Naive B cell (primary cell): ENCODE results near the gene ATG14. TPM values are rescaled to one million over a fixed set of nuclear protein-coding genes. Genes with fewer than 3 reads are reported as not detected.
"Not testable (repeated sequence)": the region's sequence is repeated elsewhere in the genome, so short reads cannot be mapped to it uniquely, and the experiment has no call there.

Experiments
- ATAC-seq, 2 donors: fragments of 150-1000 bp; cut with Tn5 transposase; 2 replicates each; pipeline ENCODE4 v1.10.0; 2021; ENCODE audit warnings: low read depth in 2 of 2, mild to moderate bottlenecking in 2 of 2, moderate library complexity in 2 of 2
- DNase-seq: peaks from one replicate; pipeline ENCODE4 v3.0.0; 2022
- H3K27ac Mint-ChIP-seq, 6 donors: one replicate each; pipeline ENCODE4 v1.8.0; 2020 to 2022; ENCODE audit warnings: mild to moderate bottlenecking in 6 of 6, mixed read lengths in 6 of 6, moderate library complexity in 5 of 6, inconsistent platforms in 2 of 6
- H3K27me3 Mint-ChIP-seq, 3 donors: one replicate each; pipeline ENCODE4 v1.8.0; 2021 to 2022; ENCODE audit warnings: mixed read lengths in 3 of 3, mild to moderate bottlenecking in 1 of 3
- H3K36me3 Mint-ChIP-seq, 2 donors: one replicate each; pipeline ENCODE4 v1.8.0; 2020 to 2022; ENCODE audit warnings: mixed read lengths in 2 of 2, inconsistent platforms in 1 of 2, mild to moderate bottlenecking in 1 of 2
- H3K4me1 Mint-ChIP-seq, 3 donors: one replicate each; pipeline ENCODE4 v1.8.0; 2020 to 2022; ENCODE audit warnings: mixed read lengths in 3 of 3, inconsistent platforms in 1 of 3, mild to moderate bottlenecking in 1 of 3, moderate library complexity in 1 of 3
- H3K4me3 Mint-ChIP-seq, 8 donors: one replicate each; pipeline ENCODE4 v1.8.0; 2020 to 2022; ENCODE audit warnings: mild to moderate bottlenecking in 8 of 8, mixed read lengths in 8 of 8, moderate library complexity in 8 of 8, inconsistent platforms in 2 of 8
- H3K9me3 Mint-ChIP-seq, 7 donors: one replicate each; pipeline ENCODE4 v1.8.0; 2020 to 2022; ENCODE audit warnings: mixed read lengths in 7 of 7, mild to moderate bottlenecking in 5 of 7, inconsistent platforms in 2 of 7, moderate library complexity in 1 of 7
- polyA plus RNA-seq, 6 donors: library from polyadenylated mRNA; unstranded; fragments of 300-500 nt; fragmentation: Illumina TruSeq; gene quantifications; one replicate each; pipeline ENCODE4 v1.2.3, GENCODE V29; 2021; ENCODE audit warnings: low read depth in 6 of 6

The ATG14 gene
- polyA plus RNA-seq, 6 donors from 2014 or later: 2.0 to 5.1 (median 4.4) TPM

- Mint-ChIP-seq H3K4me3 (peak overlapping the region in 3 of 8 donors; percentile 36 to 59 (median 58)), H3K9me3 (no peaks in the 10 kb centered on the region), H3K27me3 (no peaks in the 10 kb centered on the region), H3K36me3 (peaks cover 9 to 13% of the 10 kb centered on the region in 2 donors), H3K27ac (peak overlapping the region in 4 of 6 donors; percentile 52 to 86 (median 72)), H3K4me1 (peaks cover 29 to 42% (median 31%) of the 10 kb centered on the region in 3 donors)
- ATAC-seq (peak; percentile 67 to 71), DNase-seq (no peak)
Measured at GRCh38 chr14:55349565-55349964, 62.1 kb downstream of the ATG14 start.

DNA sequence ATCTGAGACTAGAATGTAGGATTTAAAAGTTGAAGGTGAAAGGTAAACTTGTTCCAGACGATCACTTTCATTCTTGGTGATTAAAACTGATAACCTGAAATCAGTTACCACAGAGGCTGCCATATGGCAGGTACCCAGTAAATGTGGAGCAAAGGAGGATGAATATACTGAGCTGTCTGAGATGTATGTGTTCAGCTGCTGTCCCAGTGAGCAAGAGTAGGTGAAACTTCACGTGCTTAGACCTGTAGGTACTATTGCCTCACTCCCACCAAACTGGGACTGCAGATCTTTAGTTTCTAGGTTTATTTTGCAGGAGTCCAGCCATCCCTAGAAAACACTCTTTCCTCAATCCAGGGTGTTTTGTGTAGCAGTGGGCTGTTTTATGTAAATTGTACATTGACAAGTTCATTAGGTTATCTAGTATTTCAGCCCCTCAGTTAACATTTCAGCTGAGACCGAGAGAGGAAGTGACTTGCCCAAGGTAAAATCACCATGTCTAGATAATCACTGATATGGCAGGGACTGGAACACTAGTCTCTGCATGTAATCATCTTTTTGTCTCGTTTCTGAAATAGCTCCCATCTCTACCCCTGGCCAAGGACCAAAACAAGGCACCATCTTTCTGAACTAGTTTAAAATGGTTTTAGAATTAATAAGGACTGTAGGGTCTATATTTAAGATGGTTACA, 62.7 kb downstream of the ATG14 start:
- no peaks in the 10 kb centered on the region for H3K27me3 Mint-ChIP-seq
- no peak for DNase-seq
- ATAC-seq: peak; percentile 43 to 61
- H3K9me3 Mint-ChIP-seq: no peaks in the 10 kb centered on the region
- peak overlapping the region in 4 of 8 donors; percentile 17 to 58 (median 30) for H3K4me3 Mint-ChIP-seq
- peaks cover 9 to 13% of the 10 kb centered on the region in 2 donors for H3K36me3 Mint-ChIP-seq
- peaks cover 31 to 37% (median 32%) of the 10 kb centered on the region in 3 donors for H3K4me1 Mint-ChIP-seq
- peak overlapping the region in 3 of 6 donors; percentile 34 to 71 (median 52) for H3K27ac Mint-ChIP-seq

GRCh38 chr14:55347748-55348147, 63.9 kb downstream of the ATG14 start:
- H3K27ac Mint-ChIP-seq: no peak overlapping the region

GRCh38 chr14:55347040-55347439, 64.6 kb downstream of the ATG14 start:
- ATAC-seq (no peak), DNase-seq (no peak)
- H3K27me3 Mint-ChIP-seq: no peaks in the 10 kb centered on the region
- no peak overlapping the region for H3K27ac Mint-ChIP-seq
- no peaks in the 10 kb centered on the region for H3K9me3 Mint-ChIP-seq
- H3K36me3 Mint-ChIP-seq: peaks cover 9 to 13% of the 10 kb centered on the region in 2 donors
- H3K4me3 Mint-ChIP-seq: no peak overlapping the region
- H3K4me1 Mint-ChIP-seq: peaks cover 35 to 46% (median 39%) of the 10 kb centered on the region in 3 donors

More at GRCh38 chr14:55347748-55348147, 63.9 kb downstream of the ATG14 start:
- no peak for DNase-seq
- Mint-ChIP-seq H3K9me3 (no peaks in the 10 kb centered on the region), H3K27me3 (no peaks in the 10 kb centered on the region), H3K36me3 (peaks cover 9 to 13% of the 10 kb centered on the region in 2 donors), H3K4me3 (no peak overlapping the region), H3K4me1 (peaks cover 35 to 41% (median 39%) of the 10 kb centered on the region in 3 donors)
- no peak for ATAC-seq

- H3K4me1 Mint-ChIP-seq: peaks cover 42 to 62% (median 53%) of the 10 kb centered on the region in 3 donors
- not testable (repeated sequence) for H3K9me3 Mint-ChIP-seq, ATAC-seq, H3K36me3 Mint-ChIP-seq, H3K4me3 Mint-ChIP-seq, H3K27me3 Mint-ChIP-seq, DNase-seq
- H3K27ac Mint-ChIP-seq: peak overlapping the region in 3 of 6 donors; percentile 6 to 67 (median 33)
Measured at GRCh38 chr14:55344582-55345163, 67.0 kb downstream of the ATG14 start.

- DNase-seq (no peak), ATAC-seq (no peak)
- peak overlapping the region in 1 of 6 donors; percentile 24 for H3K27ac Mint-ChIP-seq
- no peaks in the 10 kb centered on the region for H3K36me3 Mint-ChIP-seq
- no peaks in the 10 kb centered on the region for H3K27me3 Mint-ChIP-seq
- H3K4me3 Mint-ChIP-seq: no peak overlapping the region
- H3K4me1 Mint-ChIP-seq: peaks cover 34 to 54% (median 48%) of the 10 kb centered on the region in 3 donors
- no peaks in the 10 kb centered on the region for H3K9me3 Mint-ChIP-seq
Measured at GRCh38 chr14:55341781-55342180, 69.8 kb downstream of the ATG14 start.

DNA sequence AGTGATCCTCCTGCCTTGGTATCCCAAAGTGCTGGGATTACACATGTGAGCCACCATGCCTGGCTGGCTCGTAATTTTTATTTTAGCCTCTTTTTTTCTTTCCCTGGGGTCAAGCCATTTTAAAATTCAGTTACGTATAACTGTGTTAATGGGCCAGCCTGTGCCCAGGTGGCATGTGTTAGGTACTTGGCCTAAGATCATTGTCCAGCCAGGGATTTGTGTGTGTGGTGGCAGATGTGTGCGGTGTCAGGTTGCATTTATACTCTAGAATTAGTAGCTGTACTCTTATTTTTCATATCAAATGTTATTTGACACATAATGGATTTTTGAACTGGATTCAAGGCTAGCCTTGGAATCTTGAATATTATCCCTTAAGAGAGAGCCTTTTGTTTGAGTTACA, 71.1 kb downstream of the ATG14 start:
- Mint-ChIP-seq H3K27me3 (no peaks in the 10 kb centered on the region), H3K27ac (no peak overlapping the region), H3K4me1 (peaks cover 27 to 49% (median 46%) of the 10 kb centered on the region in 3 donors), H3K4me3 (peak overlapping the region in 1 of 8 donors; percentile 33), H3K36me3 (no peaks in the 10 kb centered on the region), H3K9me3 (no peaks in the 10 kb centered on the region)
- no peak for DNase-seq
- no peak for ATAC-seq

DNA sequence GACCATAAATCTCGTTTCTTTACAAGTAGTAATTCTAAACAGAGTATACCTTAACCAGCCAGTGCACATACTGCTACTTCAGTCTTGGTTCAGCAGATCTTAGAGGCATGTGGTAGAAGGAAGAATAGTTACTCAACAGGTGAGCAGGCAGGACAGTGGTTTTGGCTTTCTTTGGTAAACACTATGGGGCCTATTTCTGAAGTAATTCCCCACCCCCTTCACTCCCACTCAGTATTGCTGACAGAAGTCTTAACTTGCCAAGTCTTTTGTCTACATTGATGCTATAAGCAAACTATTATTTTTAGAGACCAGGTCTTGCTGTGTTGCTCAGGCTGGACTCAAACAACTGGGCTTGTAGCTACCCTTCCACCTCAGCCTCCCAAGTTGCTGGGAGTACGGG, 71.9 kb downstream of the ATG14 start:
- DNase-seq (no peak), ATAC-seq (no peak)
- no peaks in the 10 kb centered on the region for H3K27me3 Mint-ChIP-seq
- no peaks in the 10 kb centered on the region for H3K9me3 Mint-ChIP-seq
- no peak overlapping the region for H3K4me3 Mint-ChIP-seq
- no peaks in the 10 kb centered on the region for H3K36me3 Mint-ChIP-seq
- H3K27ac Mint-ChIP-seq: peak overlapping the region in 1 of 6 donors; percentile 56
- peaks cover 26 to 52% (median 44%) of the 10 kb centered on the region in 3 donors for H3K4me1 Mint-ChIP-seq

DNA sequence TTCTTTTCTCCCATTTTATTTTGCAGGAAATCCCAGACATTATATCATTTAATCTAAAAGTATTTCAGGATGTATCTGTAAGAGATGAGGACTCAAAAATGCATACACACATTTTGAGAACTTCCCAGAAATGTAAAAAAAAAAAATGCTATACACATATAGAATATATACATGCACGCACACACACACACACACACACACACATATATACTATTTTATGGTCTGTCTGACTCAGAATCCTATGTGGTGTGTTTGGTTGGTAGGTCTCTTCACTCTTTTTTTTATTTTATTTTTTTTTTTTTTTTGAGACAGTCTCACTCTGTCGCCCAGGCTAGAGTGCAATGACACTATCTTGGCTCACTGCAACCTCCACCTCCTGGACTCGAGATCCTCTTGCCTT, 74.9 kb downstream of the ATG14 start:
- Mint-ChIP-seq H3K4me3 (no peak overlapping the region), H3K27ac (no peak overlapping the region), H3K27me3 (no peaks in the 10 kb centered on the region), H3K9me3 (no peaks in the 10 kb centered on the region), H3K36me3 (no peaks in the 10 kb centered on the region), H3K4me1 (peaks cover 46 to 65% (median 58%) of the 10 kb centered on the region in 3 donors)
- DNase-seq (no peak), ATAC-seq (no peak)

DNA sequence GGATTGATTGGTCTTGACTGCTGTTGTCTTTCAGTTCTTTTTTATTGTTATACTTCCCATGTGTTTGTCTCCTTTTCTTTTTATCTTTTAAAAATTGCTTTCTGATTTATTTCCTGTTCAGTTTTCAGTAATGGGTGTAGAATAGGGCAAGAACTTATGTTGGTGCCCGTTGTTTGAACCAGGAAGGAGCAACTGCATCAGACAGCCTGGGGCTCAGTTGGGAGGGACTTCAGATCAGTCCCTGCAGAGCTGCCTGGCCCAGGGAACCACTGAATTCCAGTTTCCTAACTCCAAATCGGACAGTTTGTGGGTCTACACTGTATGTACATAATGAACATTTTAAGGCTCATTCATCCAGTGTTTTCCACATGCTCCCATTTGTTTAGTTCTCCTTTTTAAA, 75.5 kb downstream of the ATG14 start:
- DNase-seq: no peak
- no peak overlapping the region for H3K4me3 Mint-ChIP-seq
- H3K9me3 Mint-ChIP-seq: no peaks in the 10 kb centered on the region
- H3K27ac Mint-ChIP-seq: peak overlapping the region in 2 of 6 donors; percentile 36 to 68
- no peak for ATAC-seq
- peaks cover 46 to 63% (median 56%) of the 10 kb centered on the region in 3 donors for H3K4me1 Mint-ChIP-seq
- H3K27me3 Mint-ChIP-seq: no peaks in the 10 kb centered on the region
- H3K36me3 Mint-ChIP-seq: no peaks in the 10 kb centered on the region

- H3K9me3 Mint-ChIP-seq: no peaks in the 10 kb centered on the region
- no peak for DNase-seq
- no peaks in the 10 kb centered on the region for H3K36me3 Mint-ChIP-seq
- H3K27me3 Mint-ChIP-seq: no peaks in the 10 kb centered on the region
- peak overlapping the region in 6 of 8 donors; percentile 2 to 82 (median 16) for H3K4me3 Mint-ChIP-seq
- peaks cover 34 to 46% (median 43%) of the 10 kb centered on the region in 3 donors for H3K4me1 Mint-ChIP-seq
- ATAC-seq: peak; percentile 25 to 43
- peak overlapping the region in 5 of 6 donors; percentile 9 to 68 (median 63) for H3K27ac Mint-ChIP-seq
Measured at GRCh38 chr14:55333711-55334485, 77.7 kb downstream of the ATG14 start.

- peak overlapping the region in 5 of 6 donors; percentile 26 to 73 (median 63) for H3K27ac Mint-ChIP-seq
- no peaks in the 10 kb centered on the region for H3K27me3 Mint-ChIP-seq
- H3K9me3 Mint-ChIP-seq: no peaks in the 10 kb centered on the region
- H3K4me3 Mint-ChIP-seq: peak overlapping the region in 6 of 8 donors; percentile 45 to 81 (median 68)
- ATAC-seq (peak; percentile 45 to 60), DNase-seq (no peak)
- H3K4me1 Mint-ChIP-seq: peaks cover 35 to 47% (median 44%) of the 10 kb centered on the region in 3 donors
- no peaks in the 10 kb centered on the region for H3K36me3 Mint-ChIP-seq
Measured at GRCh38 chr14:55332654-55333570, 78.7 kb downstream of the ATG14 start.
